ENCODE data around the gene PLAGL1.
"Not testable (repeated sequence)": the region's sequence is repeated elsewhere in the genome, so short reads cannot be mapped to it uniquely, and the experiment has no call there.

PLAGL1 gene

DNA sequence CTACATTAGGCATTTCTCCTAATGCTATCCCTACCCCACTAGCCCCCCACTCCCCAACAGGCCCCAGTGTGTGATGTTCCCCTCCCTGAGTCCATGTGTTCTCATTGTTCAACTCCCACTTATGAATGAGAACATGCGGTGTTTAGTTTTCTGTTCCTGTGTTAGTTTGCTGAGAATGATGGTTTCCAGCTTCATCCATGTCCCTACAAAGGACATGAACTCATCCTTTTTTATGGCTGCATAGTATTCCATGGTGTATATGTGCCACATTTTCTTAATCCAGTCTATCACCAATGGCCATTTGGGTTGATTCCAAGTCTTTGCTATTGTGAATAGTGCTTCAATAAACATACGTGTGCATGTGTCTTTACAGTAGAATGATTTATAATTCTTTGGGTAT lies 1.6 kb upstream of the PLAGL1 start:
- DNase-seq, result not testable (repeated sequence)

DNA sequence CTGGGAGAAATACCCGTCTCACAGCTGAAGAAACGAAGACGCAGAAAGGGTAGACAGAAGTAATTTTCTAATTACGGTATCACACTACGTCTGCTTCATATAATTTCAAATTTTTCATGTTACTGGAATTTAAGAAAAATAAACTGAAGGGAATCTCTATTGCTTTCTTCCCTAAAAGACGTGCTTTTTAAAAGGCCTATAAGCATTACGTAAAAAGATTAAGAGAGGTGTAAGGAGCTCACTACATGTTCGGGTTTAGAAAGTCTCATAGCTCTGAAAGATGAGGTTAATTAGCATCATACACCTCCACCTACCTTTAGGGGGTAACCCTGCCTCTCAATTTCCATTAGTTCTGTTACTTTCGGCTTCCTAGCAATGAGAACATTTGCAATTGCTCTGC lies 787 bp upstream of the PLAGL1 start:
- DNase-seq, result no peak

DNA sequence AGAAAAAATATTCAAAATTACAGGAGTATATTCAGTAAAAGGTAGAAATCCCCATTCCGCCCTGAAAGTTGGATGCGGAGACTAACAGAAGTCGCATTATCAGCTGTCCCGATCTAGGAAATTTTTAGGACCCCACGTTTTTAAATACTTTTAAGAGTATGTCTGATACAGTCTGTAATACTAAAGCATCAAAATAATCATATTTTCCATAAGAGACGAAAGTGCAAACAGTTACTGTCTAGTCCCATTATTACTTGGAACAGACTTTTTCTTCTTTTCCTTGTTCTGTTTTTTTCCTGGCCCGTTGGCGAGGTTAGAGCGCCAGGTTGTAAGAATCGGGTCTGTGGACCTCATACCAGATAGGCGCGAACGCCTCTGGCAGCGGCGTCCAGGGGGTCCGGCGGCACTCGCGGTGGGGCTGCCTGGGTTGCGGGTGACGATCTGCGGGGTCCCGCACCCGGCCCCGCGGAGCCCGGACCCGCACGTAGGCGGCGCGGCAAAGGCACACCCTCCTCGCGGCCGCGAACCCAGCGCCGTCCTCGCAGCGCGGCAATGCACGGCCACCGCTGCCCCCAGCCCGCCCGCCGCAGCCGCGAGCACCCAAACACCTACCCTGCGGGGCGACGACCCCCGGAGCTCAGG lies 460 bp downstream of the PLAGL1 start:
- peak in 1 of 56 donors; percentile 21 for DNase-seq

DNA sequence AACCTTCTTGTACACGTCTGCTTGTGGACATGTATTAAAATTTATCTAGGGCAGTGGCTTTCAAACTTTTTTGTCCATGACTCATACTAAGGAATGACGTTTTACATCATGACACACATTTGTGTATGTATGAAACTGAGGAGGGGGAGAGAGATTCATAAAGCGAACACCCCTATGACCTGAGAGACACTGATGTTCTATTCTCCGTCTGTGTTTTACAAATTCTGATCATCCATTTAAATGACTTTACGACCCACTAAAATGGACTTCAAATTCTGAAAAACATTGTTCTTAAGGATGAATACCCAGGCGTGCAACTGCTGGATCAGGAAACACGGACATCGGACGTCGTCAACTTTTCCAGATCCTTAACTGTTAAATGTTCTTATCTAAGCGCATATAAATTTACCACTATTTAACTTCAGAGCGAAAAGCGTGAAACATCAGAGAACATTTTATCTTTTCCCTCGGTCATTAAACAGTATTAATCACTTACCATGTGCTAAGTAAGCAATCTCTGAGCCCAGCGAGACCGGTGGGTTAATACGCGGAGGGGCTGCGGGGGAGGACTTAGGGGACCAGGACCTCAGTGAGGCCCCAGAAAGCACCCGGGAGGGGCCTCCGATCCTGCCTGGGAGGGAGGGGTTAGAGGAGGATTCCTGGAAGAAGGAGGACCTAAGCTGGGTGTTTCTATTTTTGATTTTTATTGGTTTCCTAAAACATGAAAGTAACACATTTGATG lies 1.2 kb downstream of the PLAGL1 start:
- peak in 1 of 56 donors; percentile 0 for DNase-seq

DNA sequence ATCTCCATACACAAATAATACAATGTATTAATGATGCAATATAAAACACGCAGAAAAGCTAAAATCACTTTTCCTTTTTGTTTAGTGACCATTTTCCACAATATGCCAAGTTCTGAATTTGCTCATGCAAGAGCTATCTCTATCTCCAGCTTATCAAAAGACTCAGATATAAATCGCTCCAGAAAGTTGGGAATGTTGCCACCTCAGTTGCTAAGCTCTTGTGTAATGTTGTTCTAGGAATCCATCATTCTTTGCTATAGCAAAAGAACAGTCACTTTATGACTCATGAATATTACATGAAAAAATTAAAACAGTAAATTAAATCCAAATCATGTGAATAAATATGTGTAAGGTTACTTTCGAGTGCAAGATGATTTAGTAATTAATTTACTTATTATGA lies 8.7 kb downstream of the PLAGL1 start:
- DNase-seq, result no peak

DNA sequence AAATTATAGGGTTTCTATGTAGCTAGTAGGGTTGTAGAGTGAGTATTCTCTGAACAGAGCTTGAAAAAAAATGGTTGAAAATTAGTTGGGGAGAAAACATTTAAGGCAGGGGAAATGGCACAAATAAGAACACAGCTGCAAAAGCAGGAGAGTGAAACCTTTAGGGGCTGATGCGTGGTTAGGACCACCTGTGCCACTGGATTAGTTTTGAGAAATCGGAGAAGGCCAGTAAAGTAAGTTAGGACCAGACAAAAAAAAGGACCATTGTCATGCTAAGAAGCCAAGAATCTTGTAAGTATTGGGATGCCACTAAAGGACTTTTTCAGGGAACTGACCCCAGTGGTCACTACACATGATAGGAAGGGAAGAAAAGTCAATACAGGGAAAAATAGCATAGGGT lies 9.4 kb downstream of the PLAGL1 start:
- DNase-seq, result no peak

DNA sequence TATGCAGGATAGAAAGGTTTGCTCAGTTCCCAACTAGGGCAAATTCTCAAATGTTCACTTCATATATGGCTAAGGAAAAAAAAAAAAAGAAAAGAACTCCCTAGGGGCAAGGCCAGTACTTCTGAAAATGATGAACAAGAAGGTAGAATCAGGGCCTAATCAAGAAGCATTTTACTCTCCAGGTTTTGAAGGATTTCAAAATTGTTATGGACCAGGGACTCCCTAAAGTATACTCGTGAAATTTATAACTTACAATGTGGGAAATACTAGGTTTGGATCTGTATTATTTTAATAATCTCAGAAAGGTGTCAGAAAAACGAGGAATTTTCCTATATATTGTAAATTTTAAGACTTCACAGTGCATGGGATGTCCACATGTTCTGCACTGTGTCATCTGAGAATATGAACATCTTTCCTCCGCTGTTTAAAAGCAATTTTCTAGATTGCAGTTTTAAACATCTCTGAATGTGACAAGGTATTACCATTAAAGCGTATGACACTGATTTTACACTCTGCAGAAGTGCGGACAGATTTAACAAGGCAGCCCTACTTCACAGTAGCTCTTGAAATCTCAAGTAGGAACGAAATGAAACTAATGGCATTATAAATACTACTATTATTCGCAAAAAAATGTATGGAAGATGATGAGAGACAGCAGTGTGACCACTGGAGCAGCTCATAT lies 14.0 kb downstream of the PLAGL1 start:
- no peak for DNase-seq

DNA sequence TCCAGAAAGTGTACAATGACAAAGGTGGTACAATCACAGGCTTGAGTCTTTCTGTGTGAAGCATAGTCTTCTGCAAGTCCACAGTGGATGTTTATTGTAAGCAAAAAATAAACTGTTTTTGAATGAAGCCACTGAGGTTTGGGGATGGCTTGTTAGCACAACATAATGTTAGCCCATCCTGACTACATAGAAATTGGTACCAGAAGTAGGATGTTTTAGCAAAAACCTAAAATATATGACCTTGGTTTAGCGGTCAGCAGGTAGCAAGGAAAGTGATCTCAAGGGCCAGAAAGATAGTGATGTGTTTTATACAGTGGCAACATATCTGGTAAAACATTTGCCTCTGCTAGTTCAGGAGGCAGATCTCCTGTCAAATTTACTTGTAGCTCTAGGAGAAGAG lies 15.8 kb downstream of the PLAGL1 start:
- no peak for DNase-seq

DNA sequence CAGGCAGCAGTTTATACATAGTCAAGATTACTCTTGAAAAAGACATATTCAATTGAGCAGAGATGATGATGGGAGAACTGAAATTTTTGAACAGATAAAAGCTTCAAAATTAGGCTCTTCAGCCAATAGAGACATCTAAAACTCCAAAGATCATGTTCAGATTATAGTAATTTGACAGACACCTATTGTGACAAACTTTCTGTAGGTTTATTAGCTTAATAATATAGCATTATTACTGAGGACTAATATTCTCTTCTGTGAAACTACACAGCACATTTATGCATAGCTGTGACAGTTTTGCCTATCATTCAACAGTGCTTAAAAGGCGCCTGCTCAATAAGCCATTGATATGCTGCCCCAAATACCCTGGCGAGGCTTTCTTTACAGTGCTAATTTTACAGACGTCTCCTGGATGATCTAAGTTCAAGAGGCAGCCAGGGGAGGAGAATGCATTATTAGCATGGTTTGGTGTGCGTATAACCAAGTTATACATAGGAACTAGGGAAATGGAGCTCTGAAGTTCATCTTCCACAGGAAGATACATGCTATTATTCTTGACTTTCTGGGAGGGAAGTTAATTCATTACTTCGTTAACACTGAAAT lies 21.5 kb downstream of the PLAGL1 start:
- no peak for DNase-seq

DNA sequence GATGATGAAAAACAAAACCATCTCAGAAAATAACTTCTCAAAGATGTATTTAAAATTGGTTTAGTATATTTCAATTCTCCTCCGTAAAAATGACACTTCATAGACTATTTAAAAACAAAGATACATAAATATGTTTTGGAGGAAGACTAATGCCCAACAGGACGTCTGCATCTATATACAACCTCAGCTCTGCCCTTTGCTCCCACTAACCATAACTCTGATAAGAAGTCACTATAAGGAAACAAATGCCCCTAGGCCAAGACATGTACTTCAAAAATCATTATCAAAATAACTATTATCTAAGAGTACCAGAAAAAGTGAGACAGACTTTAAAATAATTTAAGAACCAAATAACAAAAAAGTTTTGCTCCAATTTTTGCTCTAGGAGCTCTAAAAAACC lies 23.4 kb downstream of the PLAGL1 start:
- DNase-seq, result no peak

DNA sequence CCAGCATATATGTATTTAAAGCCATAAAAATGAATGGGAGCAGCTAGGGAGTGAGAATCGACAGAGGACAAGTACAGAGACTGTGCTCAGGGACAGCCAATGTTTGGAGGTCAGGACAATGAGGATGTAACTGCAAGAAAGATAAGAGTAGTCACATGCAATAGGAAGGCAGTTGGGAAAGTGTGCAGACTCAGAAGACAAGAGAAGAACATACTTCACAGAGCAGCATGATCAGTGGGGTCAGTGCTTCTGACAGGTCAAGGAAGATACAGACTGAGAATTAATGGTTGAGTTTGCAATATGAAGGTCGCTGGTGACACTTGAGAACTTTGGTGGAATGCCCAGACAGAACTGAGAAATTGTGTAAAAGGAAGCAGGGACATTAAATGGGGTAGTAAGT lies 25.1 kb downstream of the PLAGL1 start:
- DNase-seq, result no peak

DNA sequence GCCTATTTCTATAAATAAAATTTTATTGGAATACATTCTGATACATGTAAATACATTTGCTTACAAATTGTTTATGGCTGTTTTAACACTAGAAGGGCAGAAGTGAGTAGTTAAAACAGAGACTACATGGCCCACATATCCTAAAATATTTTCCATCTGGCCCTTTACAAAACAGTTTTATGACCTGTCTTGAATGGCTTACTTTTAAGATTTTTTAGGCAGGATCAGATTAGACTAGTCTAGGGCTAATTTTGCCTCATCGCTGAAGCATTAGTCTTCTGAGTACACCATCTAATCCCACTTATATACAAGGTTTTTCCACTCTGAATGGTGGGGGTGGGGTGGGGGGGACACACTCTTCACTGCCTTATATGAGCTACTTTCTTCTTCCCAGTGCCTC lies 27.1 kb downstream of the PLAGL1 start:
- DNase-seq, result no peak

DNA sequence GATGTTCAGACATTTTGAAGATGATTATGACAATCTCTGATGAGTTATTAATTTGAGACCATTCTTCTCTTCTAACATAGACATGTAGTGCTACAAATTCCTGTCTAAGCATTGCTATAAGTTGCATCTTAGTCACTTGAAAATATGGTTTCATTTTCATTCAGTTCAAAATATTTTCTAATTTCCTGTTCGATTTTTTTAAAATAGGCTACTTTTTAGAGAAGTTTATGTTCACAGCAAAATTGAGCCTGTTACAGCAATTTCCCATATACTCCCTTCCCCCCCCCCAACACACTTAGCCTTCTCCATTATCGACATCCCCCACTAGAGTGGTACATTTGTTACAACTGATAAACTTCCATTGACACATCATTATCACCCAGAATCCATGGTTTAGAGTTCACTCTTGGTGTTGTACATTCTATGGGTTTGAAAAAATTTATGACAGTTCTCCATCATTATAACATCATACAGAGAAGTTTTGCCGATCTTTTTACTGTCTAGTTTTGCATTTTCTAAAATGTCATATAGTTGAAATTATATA lies 31.2 kb downstream of the PLAGL1 start:
- DNase-seq, result no peak

DNA sequence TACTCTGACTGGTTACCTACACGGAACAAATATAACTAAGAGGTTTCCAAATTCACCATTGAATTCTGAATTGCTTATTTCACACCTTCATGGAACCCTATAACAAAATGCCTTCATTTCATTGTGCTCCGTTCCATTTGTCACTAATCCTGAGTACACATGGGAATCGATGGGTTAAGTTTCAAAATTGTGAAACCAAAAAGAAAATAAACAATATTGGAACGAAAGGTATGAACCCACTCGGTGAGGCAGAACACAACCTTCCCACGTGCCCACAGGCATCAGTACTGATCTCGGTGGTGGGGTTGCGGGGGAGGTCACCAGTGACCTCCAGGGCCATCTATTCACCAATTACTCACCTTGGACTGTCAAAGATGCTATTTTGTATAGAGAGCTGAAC lies 34.0 kb downstream of the PLAGL1 start:
- no peak for DNase-seq

DNA sequence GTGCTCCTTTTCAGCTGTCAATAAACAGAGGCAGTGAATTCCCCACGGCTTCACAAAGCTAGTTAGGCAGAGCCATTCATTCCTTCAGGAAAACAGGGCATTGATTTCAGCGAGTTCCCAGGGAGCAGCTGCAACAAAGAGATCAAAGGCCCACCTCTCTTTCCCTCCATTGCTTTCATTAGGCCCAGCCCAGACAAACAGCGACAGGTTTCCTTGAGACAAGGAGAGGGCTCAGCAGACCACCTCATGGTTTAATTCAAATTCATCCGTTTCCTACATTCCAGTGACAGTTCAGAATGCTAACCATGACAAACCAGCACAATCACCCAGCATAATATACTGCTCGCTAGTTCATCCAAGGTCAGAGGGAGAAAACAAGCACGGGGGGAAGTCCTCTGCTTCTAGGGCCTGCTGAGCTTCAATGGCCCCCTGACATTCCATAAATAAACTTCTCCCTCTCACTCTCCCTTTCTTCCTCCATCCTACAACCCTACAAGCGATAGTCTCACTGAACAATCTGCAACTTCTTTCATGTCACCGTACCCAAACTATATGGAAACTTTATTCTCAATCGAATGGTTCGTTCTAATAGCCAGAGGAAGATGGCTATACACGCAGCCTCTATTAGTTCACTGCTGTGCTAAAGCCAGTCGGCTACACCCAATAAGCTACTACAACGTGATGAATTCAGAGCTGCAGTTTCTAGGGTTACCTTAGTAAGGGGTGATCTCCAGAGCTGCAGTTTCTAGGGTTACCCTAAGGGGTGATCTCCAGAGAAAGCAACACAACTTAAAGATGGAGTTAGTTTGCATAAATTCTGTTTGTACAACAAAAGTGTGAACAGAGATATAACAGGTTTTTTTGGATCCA lies 34.7 kb downstream of the PLAGL1 start:
- DNase-seq, result no peak

DNA sequence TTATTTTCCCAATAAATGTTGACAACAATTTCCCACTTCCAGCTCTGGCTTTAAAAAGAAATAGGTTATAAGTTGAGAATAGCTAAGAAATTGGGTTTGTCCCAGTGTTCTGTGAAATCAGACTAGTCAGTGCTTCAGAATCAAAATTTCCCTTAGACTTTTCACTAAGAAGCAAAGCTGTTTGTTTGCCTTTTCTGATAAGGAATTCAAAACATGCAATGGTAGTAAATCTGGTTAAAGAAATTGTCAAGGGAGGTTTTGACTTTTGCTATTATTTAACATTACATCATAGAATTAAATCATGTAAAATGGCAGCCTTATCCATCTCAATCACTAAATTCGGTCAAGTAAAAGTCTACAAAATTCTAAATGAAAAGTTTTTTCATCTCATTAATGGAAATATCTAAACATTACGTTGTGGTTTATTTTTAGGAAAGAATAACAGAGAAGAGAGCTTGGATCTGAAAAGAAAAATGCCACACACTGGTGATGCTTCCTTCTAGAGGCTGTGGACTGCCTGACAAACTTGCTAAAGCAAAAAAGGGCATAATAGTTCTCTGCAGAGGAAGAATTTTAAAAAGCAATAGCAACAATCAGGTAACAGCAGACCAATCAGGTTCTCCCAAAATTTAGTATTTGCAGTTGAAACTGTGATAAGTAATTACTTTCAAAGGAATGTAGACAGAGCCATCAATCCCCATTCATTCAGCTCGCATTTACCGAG lies 36.4 kb downstream of the PLAGL1 start:
- DNase-seq, result no peak

DNA sequence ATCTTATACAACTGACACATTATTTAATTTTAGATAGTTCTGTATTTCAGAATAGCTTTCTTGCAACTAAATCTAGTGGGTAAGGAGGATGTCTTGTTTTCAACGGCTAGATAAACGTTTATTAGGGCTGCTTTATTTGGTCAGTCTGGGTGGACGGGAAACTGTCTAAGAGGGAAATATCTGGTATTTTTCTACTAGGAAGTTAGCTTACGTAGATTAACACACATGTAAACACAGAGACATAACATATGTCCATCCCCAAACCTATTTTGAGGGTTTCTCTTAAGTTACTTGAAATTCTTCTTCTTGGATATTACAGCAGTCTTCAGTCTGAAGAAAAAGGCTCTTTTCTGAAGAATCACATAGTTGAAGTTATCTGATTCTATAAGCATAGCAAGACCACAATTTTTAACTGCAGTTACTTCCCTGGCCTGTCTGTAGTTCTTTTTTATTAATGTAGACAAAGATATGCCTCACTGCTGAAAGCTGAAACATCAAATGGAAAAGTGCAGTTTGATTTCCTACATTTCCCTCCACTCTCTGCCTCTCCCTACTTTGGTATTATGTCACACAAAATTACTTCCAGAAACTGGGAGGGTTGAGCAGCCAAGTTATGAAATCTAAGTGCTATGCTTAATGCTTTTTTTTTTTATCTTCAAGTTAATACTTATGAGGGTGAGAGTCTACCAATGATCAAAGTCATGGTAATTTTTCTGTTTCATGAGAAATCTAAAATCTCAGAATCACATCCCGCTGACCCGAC lies 37.4 kb downstream of the PLAGL1 start:
- DNase-seq, result no peak

DNA sequence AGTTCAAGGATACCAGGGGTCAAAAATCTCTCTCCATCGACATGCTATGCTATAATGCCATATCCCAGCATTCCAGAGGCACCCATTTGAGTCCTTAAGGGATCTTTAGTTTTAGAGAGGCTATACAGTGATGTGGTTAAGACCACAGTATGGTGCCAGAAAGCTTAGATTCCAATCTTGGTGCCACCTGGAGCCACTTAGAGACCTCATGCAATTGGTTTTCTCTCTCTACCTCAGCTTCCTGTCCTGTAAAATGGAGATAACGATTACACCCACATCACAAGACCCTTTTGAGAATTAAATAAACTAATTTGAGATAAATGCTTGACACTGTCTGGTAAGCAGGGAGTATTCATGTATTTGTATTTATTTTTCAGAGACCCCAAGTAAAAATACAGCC lies 39.0 kb downstream of the PLAGL1 start:
- DNase-seq, result no peak

DNA sequence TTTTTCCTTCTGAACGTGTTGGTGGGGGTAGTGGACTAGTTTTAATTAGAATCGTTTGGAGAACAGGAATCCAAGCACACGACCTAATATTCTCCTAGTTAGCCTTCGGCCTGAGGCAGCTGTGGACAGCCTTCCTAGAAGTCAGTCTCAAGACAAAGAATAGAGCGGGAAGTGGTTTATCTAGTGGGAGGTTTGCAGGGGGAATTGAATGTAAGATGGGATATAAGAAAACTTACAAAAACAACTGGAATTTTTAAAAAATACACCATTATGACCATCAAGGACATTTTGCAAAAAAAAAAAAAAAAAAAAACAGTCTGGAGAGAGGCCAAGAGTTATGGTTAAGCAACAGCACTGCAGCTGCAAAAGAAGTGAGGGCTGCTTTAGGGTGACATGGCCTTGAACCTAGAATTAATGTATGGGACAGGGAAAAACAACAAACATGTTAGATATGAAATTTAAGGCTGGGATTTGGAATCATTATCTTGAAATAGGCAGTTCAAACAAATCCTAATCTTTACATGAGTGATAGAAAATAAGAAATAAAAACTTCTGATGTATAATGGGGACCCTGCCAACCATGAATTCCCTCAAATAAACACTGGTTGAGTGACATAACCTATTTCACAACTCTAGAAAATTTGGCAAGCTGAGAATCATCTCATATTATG lies 40.2 kb downstream of the PLAGL1 start:
- no peak for DNase-seq
